Body of pancreas (tissue), 4 donors: ENCODE measurements around the gene NLGN1. TPM values are rescaled to one million over a fixed set of nuclear protein-coding genes. Genes with fewer than 3 reads are reported as not detected.

Experiments used
- ATAC-seq: fragments of 150-250 bp; one replicate; pipeline ENCODE4 v1.9.1; 2016
- DNase-seq, 4 donors: peaks; one replicate each; pipeline ENCODE4 v3.0.0-alpha.2; 2019
- H3K27ac ChIP-seq, 4 donors: fragments of 200-600 bp; sonication (generic); 1 replicate in 3 of 4; 2 replicates in 1 of 4; pipeline versions ENCODE4 v1.5.1 to v1.6.1; 2016 to 2019; ENCODE audit warnings: mild to moderate bottlenecking in 1 of 4, mixed read lengths in 1 of 4, moderate library complexity in 1 of 4
- H3K27me3 ChIP-seq, 2 donors: fragments of 200-600 bp; sonication (generic); one replicate each; pipeline ENCODE4 v1.6.0; 2016; ENCODE audit warnings: mild to moderate bottlenecking in 1 of 2
- H3K36me3 ChIP-seq, 2 donors: fragments of 200-600 bp; sonication (generic); replicated peaks in 1 of 2; 2 replicates each; pipeline ENCODE4 v1.5.1; 2016; ENCODE audit warnings: low read depth in 2 of 2; ENCODE audit not compliant: insufficient read depth in 1 of 2
- H3K4me1 ChIP-seq: fragments of 200-600 bp; sonication (generic); one replicate; pipeline ENCODE4 v1.6.0; 2016
- H3K4me3 ChIP-seq, 2 donors: fragments of 200-600 bp; sonication (generic); 1 replicate in 1 of 2; 2 replicates in 1 of 2; pipeline ENCODE4 v1.5.1; 2016 to 2019
- H3K9me3 ChIP-seq, 3 donors: fragments of 200-600 bp; sonication (generic); 1 replicate in 2 of 3; 2 replicates in 1 of 3; pipeline ENCODE4 v1.5.1; 2016
- POLR2A ChIP-seq, 3 donors: fragments of 450-650 bp; IDR thresholded peaks; one replicate each; pipeline ENCODE4 v1.6.1; 2016; ENCODE audit warnings: antibody characterized with exemption in 3 of 3, mild to moderate bottlenecking in 2 of 3
- WGBS, 2 donors: methylation state at CpG; one replicate each; pipeline ENCODE4 v1.1.5; 2017; 5-methylcytosine and 5-hydroxymethylcytosine counted together
- intact Hi-C: fragments of 100-400 bp; cut with DNase I; formaldehyde crosslinking; loops from one replicate; pipeline ENCODE4 v1.15.1; 2023
- total RNA-seq, 2 donors: library from RNA; depleted of rRNA; stranded (reverse); fragments of >200 nt; gene quantifications; one replicate each; pipeline ENCODE4 v1.1.0, GENCODE V29; 2016
- TF ChIP-seq, protein P1 (sequence below), 7 experiments: fragments of 450-650 bp in 4 of 7; fragments of 200-600 bp in 3 of 7; sonication (generic) in 3 of 7; IDR thresholded peaks; one replicate each; pipeline ENCODE4 v1.5.1; 2016 to 2019; ENCODE audit warnings: antibody characterized with exemption in 7 of 7

Gene NLGN1
- total RNA-seq, 2 donors from 2014 or later, result 0.52 to 1.3 TPM

DNA sequence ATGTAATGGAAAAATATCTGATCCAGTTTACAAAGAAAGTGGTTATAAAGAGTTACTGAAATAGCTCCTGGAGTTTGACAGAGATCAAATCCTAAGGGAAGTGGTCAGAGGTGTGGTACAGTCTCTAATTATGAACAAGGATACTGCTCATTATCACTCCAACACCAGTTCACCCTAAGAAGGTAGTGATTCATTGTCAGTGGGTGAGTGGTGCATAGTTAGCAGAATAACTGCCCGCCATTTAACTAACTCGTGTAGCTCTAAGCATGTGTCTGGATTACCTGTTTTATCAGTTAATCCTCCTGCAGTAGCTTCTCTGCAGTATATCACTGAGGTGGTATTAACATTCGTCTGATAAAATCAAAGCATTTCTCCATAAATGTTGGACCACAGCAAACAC, 700.1 kb downstream of the NLGN1 start:
- intact Hi-C loops, result no loop called here
- TF ChIP-seq, protein P1, sequence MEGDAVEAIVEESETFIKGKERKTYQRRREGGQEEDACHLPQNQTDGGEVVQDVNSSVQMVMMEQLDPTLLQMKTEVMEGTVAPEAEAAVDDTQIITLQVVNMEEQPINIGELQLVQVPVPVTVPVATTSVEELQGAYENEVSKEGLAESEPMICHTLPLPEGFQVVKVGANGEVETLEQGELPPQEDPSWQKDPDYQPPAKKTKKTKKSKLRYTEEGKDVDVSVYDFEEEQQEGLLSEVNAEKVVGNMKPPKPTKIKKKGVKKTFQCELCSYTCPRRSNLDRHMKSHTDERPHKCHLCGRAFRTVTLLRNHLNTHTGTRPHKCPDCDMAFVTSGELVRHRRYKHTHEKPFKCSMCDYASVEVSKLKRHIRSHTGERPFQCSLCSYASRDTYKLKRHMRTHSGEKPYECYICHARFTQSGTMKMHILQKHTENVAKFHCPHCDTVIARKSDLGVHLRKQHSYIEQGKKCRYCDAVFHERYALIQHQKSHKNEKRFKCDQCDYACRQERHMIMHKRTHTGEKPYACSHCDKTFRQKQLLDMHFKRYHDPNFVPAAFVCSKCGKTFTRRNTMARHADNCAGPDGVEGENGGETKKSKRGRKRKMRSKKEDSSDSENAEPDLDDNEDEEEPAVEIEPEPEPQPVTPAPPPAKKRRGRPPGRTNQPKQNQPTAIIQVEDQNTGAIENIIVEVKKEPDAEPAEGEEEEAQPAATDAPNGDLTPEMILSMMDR (IDR thresholded peaks at IDR 0.05), result no peak
- TF ChIP-seq POLR2A (IDR thresholded peaks at IDR 0.05), result no peak
- no peak overlapping the region for H3K4me3 ChIP-seq
- H3K27ac ChIP-seq, result no peak overlapping the region
- WGBS, 2 donors, result 63 to 71% methylated on average over 3 of the region's 3 CpGs
- H3K4me1 ChIP-seq, result no peaks in the 10 kb centered on the region
- no peak for DNase-seq
- ATAC-seq, result no peak
- H3K27me3 ChIP-seq, result no peaks in the 10 kb centered on the region
- no peaks in the 10 kb centered on the region for H3K36me3 ChIP-seq
- H3K9me3 ChIP-seq, result no peaks in the 10 kb centered on the region

GRCh38 chr3:174098746-174099145, 701.2 kb downstream of the NLGN1 start:
- Histone ChIP-seq H3K9me3 (no peaks in the 10 kb centered on the region), H3K27ac (no peak overlapping the region), H3K4me1 (no peaks in the 10 kb centered on the region), H3K4me3 (no peak overlapping the region), H3K27me3 (no peaks in the 10 kb centered on the region), H3K36me3 (no peaks in the 10 kb centered on the region)
- DNase-seq (no peak), ATAC-seq (no peak)
- WGBS, 2 donors, result 72 to 81% methylated on average over 2 of the region's 2 CpGs
- TF ChIP-seq, protein P1 (IDR thresholded peaks at IDR 0.05), result no peak
- TF ChIP-seq POLR2A (IDR thresholded peaks at IDR 0.05), result no peak
- intact Hi-C loops, result no loop called here

- no peaks in the 10 kb centered on the region for H3K27me3 ChIP-seq
- H3K36me3 ChIP-seq, result no peaks in the 10 kb centered on the region
- H3K9me3 ChIP-seq, result no peaks in the 10 kb centered on the region
- no peak overlapping the region for H3K4me3 ChIP-seq
- intact Hi-C loops, result no loop called here
- 55 to 74% methylated on average over 5 of the region's 5 CpGs for WGBS, 2 donors
- ATAC-seq (no peak), DNase-seq (no peak)
- no peak for TF ChIP-seq POLR2A (IDR thresholded peaks at IDR 0.05)
- TF ChIP-seq, protein P1 (IDR thresholded peaks at IDR 0.05), result no peak
- no peaks in the 10 kb centered on the region for H3K4me1 ChIP-seq
- H3K27ac ChIP-seq, result no peak overlapping the region
Observed at GRCh38 chr3:174099724-174100123, 702.2 kb downstream of the NLGN1 start.

DNA sequence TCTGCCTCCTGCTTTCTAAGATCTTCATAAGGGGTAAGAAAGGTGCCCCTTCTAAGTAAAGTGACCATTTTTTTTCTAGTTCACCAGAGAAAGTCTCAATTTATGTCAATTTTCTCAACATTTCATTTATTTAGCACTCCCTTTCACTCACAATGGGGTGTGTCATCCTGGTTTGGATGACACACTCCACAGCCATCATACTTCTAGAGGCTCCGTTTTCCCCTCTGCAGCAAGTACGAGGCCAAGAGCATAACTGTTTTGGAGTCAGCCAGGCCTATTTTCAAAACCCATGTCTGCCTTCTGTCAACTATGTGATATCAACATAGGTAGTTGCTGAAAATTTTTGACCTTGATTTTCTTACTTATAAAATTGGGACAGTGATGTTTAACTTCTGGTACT, 703.2 kb downstream of the NLGN1 start:
- H3K27me3 ChIP-seq, result no peaks in the 10 kb centered on the region
- H3K9me3 ChIP-seq, result no peaks in the 10 kb centered on the region
- no peaks in the 10 kb centered on the region for H3K36me3 ChIP-seq
- WGBS, 2 donors, result 76 to 80% methylated on average over 2 of the region's 2 CpGs
- no peak overlapping the region for H3K27ac ChIP-seq
- intact Hi-C loops, result no loop called here
- H3K4me1 ChIP-seq, result no peaks in the 10 kb centered on the region
- ATAC-seq (no peak), DNase-seq (no peak)
- no peak overlapping the region for H3K4me3 ChIP-seq
- no peak for TF ChIP-seq POLR2A (IDR thresholded peaks at IDR 0.05)
- TF ChIP-seq, protein P1 (IDR thresholded peaks at IDR 0.05), result no peak

DNA sequence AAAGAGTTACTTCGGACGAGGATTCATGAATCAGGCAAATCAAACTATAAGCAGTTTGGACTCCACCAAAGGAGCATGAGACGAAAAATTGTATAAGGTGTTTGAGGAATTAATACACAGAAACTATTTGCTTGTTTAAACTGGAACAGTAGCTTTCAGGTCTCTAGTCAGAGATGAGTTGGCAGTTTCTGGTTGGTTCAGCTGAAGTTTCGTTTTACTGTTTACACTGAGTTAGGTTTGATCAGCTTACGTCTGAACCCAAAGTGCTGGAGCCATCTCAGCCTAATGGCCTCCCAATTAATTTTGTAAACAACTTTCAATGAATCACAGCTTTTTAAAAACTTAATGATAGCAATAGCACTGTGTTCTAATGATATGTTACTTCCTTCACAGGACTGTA, 703.7 kb downstream of the NLGN1 start:
- H3K27me3 ChIP-seq, result no peaks in the 10 kb centered on the region
- ATAC-seq (no peak), DNase-seq (peak in 1 of 4 donors; percentile 4)
- H3K9me3 ChIP-seq, result no peaks in the 10 kb centered on the region
- no peaks in the 10 kb centered on the region for H3K36me3 ChIP-seq
- WGBS, 2 donors, result 66 to 67% methylated on average over 5 of the region's 5 CpGs
- H3K4me1 ChIP-seq, result no peaks in the 10 kb centered on the region
- H3K4me3 ChIP-seq, result no peak overlapping the region
- H3K27ac ChIP-seq, result no peak overlapping the region
- TF ChIP-seq POLR2A (IDR thresholded peaks at IDR 0.05), result no peak
- TF ChIP-seq, protein P1 (IDR thresholded peaks at IDR 0.05), result no peak
- intact Hi-C loops, result no loop called here
